PC-3 (cell line): Measurements from ENCODE around the gene ZDHHC7.

Source experiments
- EZH2 ChIP-seq: fragments of 300-600 bp; sonication (generic); IDR thresholded peaks from one replicate; pipeline ENCODE4 v1.6.1; 2017; ENCODE audit warnings: antibody characterized with exemption, mild to moderate bottlenecking, low read length; ENCODE audit not compliant: unreplicated experiment
- TF ChIP-seq, protein P1 (sequence below): fragments of 300-600 bp; sonication (generic); conservative IDR thresholded peaks from 2 replicates; pipeline ENCODE4 v1.5.1; 2017; ENCODE audit warnings: antibody characterized with exemption, low read depth, mild to moderate bottlenecking, low read length

DNA sequence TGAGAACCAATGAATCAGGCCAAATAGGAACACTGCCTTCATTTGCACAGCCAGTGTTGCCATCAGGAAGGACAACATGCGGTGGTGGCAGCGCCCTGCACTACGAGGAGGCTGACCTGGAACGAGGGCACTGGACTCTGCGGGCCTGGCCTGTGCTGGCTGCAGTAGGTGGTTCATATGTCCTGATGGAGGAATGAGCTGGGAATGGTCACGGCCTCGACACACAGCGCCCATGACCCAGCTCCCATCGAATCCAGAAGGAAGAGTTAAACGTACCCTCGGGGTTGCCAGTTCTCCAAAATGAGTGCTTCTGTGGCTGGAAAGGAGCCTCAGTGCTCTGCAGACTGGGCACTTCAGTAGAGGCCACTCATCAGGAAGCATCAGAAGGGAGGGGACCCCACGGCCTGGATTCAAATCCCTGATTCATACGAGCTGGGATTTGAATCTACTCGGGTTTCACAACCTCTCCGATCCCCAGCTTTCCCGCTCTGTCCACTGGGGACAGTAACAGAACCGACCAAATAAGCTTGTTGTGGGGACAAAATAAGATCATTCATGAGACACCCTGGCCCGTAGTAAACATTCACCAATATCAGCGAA lies 85.5 kb downstream of the ZDHHC7 start:
- TF ChIP-seq, protein P1, sequence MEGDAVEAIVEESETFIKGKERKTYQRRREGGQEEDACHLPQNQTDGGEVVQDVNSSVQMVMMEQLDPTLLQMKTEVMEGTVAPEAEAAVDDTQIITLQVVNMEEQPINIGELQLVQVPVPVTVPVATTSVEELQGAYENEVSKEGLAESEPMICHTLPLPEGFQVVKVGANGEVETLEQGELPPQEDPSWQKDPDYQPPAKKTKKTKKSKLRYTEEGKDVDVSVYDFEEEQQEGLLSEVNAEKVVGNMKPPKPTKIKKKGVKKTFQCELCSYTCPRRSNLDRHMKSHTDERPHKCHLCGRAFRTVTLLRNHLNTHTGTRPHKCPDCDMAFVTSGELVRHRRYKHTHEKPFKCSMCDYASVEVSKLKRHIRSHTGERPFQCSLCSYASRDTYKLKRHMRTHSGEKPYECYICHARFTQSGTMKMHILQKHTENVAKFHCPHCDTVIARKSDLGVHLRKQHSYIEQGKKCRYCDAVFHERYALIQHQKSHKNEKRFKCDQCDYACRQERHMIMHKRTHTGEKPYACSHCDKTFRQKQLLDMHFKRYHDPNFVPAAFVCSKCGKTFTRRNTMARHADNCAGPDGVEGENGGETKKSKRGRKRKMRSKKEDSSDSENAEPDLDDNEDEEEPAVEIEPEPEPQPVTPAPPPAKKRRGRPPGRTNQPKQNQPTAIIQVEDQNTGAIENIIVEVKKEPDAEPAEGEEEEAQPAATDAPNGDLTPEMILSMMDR, result no peak
- no peak for TF ChIP-seq EZH2
